ENCODE data around the gene INCA1.

Gene INCA1

DNA sequence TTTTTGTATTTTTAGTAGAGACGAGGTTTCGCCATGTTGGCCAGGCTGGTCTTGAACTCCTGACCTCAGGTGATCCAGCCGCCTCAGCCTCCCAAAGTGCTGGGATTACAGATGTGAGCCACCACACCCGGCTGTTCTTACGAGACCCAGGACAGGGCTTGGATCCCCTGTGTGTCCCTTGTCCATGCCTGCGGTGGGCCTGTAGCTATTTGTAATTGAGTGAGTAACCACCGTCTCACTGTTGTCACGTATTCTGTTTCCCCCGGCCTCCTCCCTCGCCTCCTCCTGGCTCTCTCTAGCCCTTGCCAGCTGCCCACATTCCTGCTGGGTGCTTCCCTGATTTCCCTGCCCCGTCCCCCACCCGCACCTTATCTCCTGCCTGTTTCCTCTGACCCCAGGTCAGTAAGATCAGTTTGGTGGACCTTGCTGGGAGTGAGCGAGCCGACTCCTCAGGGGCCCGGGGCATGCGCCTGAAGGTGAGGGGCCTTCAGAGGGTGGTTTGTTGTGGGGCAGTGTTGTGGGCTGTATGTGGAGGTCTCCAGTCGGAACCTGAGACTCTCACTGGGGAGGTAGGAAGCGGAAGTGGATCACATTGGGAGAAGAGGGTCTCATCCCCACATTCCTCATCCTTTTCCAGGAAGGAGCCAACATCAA is 6.0 kb upstream of the INCA1 start:
- DNase-seq = no peak

GRCh38 chr17:5002121-5002788 is 4.9 kb upstream of the INCA1 start:
- DNase-seq = no peak

GRCh38 chr17:5000237-5000639 is 2.9 kb upstream of the INCA1 start:
- DNase-seq = no peak

DNA sequence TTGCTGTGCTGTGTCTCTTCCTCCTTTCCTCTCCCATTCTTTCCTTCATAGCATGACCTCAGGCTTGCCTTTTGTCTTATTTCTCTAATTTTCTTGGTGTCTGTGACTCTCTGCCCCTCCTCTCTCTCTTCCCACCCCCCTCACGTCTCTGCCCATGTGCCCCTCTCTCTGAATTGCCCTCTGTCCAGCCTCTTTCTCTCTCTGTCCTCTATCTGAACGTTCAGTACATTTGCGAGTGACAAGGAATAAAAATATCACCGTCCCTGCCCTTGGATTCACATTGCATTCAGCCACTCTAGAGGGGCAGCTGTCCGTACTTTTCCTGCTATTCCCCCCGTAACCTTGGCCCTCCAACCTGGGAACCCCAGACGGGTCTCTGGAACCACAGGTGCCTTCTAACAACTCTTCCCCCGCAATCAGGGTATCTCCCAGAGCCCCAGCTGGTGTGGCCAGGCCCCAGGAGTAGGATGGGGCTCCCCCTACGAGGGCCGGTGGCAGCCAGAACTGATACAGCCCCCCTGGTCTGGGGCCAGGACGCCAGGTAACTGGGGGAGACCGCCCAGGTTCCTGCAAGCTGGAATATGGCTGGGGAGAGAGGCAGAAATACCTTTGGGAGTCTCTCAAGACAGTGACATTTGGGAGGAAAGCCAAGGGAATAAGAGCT is 2.2 kb upstream of the INCA1 start:
- DNase-seq = no peak

GRCh38 chr17:4998732-4999429 is 1.6 kb upstream of the INCA1 start:
- no peak for DNase-seq

DNA sequence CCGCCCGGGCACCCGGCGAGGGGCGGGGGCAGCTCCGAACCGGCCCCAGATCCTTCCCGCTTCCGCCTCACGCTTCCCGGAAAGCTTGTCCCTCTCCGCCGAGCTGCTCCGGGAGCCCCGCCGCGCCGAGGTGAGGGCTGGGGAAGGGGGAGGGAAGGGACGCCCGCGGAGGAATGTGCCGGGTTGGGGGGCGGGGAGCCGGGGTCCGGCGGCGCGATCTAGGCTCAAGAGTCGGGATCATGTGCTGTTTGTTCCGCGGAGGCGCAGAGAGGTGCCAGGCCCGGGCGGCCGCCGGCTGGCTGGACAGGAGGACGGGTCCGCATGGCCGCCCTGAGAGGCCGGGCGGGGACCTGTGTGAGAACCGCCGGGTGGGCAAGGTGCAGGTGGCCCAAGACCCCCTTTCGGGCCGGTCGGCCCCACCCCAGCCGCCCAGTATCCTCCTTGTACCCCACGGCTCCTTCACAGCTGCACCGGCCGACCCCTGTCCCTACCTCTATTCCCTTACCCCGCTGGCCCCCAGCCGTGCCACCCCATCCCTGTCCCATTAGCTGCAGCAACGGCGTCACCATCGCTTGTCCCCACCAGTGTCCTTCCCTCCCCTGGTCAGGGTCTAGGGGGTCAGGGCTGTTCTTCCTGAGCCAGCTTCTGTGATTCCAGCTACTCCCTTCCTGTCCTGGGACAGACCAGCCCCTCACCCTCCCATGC is 857 bp upstream of the INCA1 start:
- DNase-seq = no peak

- no peak for DNase-seq
Measured at GRCh38 chr17:4994081-4994595, 3.2 kb downstream of the INCA1 start.

DNA sequence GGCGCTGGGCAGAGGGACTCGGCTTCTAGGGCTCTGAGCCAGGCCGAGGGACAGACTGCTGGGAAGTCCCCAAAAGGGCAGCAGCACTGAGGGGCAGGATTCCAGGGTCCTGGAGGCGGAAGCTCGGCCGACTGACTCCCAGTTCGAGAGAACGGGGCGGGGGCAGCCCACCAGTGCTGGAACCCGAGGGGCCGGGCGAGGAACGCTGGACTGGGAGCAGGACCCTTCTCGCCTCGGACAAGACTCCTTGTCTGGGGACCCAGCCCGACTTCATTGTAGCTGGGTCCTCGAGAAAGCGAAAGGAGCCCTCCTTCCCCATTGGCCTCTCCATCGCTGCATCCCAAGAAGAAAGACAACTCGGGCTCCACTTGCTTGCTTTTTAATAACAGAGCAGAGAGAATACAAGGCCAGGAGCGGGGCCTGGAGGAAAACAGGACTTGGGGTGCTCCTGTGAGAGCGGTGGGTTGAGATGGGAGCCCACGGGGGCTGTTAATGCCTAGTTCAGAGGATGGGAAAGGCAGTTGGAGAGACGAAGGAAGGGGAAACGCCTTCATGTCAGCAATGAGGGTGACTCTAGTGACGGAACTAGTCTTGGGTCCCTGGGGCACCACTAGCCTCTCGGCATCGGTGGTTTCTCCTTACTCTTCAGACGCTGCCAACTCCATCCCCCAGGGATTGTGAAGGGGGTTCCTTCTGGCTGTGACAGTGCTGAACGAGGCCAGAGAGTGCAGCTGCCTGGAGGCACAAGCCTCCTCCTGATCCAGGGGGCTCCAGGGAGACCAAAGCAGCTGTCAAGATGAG is 9.4 kb downstream of the INCA1 start:
- peak in 1 of 2 experiments; percentile 5 for DNase-seq

- peak; percentile 51 to 58 for DNase-seq
Measured at GRCh38 chr17:4986951-4987766, 10.2 kb downstream of the INCA1 start, which contains the start of gene CAMTA2. TSS of gene CAMTA2 (minus strand) at chr17:4987675. CDS start at chr17:4986222, 1,453 bp downstream.

DNA sequence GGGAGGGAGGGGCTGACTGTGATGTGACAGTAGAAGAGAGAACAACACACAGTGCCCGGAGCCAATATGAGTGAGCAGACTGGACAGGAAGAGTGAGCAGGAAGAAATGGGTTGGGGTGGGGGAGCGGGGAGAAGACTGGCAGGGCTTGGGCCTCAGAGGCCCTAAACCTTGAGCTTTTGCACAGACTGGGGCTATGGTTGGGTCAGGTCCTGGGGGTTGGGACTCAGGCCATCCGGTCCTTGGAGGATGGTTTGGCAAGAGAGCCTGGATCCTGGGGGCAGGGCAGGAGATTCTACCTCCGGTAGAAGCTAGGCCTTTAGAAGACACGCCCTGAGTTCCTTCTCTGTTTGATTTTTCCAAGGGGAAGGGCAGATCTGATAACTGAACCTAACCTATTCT is 10.9 kb downstream of the INCA1 start:
- DNase-seq = no peak

GRCh38 chr17:4982305-4982704 is 15.0 kb downstream of the INCA1 start:
- no peak for DNase-seq

GRCh38 chr17:4980644-4981216 is 16.6 kb downstream of the INCA1 start:
- peak; percentile 25 to 42 for DNase-seq

DNA sequence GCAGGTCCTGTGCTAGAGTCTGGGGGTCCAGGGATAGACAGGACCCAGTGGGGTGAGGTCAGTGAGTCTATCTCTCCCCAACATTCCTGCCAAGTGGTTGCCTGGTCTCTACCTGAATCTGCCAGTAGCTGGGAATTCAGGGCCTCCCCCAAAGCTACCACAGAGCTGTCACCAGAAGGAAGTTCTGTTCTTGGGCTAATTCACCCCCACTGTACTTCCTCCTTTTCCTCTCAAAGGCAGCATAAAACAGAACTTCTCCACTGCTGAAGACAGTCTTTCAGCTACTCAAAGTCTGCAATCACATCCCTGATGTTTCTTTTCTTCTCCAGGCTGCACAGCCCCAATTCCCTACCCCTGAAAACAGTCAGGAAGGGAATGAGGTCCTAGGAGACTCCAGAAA is 18.6 kb downstream of the INCA1 start:
- DNase-seq = peak; percentile 69 to 72

DNA sequence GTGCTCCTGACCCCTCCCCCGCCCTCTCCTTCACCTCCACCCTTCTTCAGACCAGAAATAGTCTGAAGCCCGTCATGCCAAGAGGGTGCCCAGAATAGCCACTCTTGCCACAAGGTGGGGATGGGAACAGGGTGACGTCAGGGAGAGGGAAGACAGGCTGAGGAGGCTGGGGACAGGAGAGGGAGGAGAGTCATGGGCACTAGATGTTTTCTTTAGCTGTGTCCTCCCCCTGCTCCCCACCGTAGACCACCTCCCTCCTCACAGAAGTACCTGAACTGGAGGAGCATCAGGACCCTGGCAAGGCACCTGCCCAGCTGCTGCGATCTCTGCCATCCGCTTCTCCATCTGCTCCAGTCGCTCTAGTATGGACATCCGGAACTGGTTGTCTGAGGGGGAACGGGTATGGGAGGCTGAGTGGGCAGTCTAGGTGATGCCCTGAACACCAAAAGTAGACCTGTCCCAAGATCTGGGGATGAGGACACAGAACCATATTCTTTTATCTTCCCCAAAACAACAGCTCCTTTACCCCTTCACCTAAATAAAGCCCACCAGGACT is 23.1 kb downstream of the INCA1 start:
- no peak for DNase-seq

DNA sequence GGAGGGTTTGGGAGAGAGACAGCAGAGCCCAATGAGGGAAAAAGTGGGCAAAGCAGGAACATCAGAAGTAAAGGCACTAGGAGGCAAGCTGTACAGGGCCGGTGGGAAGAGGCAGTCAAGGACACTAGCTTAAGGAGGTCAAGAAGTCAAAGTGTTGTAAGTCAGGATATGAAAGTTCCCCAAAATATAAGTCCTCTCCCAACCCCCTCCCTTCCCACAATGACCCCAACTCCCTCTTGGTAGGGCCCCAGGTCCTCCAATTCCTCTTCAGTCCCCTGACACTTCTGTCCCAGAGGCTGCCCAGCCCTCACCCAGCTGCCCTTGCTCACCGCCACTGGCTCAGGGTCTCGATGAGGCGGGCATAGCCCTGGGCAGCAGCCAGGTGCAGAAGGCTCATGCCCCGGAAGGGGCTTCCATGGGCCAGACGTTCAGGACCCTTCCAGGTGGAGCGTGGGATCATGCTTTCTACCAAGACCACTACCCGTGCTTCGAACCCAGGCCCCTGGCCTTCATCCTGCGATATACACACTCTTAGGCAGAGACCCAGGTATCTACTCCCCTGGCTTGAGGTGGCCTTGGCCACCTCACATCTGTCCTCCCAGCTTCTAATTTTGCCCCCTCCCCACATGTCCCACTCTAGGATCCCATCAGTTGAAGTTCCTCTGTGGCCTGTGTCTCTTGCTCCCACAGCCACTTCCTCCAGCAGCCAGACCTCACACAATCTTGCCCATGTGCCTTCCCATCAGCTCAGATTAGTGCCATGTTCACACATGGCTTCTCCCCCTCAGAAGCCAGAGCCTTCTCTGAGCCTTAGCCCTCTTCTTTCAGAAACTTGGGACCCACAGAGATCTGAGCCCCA is 23.8 kb downstream of the INCA1 start:
- no peak for DNase-seq

DNA sequence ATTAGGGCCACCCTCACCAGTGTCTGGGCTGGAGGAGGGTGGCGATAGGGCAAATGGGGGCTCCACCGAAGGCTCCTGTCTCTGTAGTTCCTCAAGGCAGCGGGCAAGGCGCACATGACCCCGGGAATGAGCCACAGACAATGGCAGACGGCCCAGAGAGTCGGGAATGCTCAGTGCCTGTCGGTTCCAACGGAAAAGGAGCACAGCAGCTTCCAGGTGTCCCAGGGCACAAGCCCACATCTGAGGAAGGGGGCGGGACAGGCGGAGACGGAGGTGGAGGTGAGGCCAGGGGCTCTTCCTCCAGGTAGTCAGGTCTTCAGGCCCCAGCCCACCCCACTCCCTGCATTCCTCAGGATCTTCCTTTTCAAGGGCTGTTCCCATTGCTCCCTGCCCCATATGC is 24.6 kb downstream of the INCA1 start:
- no peak for DNase-seq

- DNase-seq = no peak
Measured at GRCh38 chr17:4972322-4972721, 25.0 kb downstream of the INCA1 start.

GRCh38 chr17:4971826-4972225 is 25.5 kb downstream of the INCA1 start:
- DNase-seq = no peak

DNA sequence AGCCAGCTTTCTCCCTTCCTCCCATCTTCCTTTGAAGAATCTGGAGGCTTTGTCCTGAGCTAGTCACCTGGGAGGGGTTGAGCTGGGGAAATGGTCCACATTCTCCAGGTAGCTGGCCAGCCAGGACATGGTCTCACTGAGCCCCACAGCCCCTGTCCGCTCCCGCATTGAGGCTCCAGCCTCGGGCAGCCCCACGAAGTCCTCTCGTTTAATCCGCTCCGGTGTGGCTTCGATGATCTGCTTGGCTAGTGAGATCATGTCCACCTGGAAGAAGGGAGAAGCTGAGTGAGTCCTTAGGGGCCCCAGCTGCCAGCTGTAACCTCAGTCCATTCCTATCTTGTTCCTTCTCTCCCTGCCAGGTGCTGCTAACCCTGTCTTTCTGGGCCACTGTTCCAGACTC is 27.0 kb downstream of the INCA1 start:
- DNase-seq = no peak

Data from Kasumi-1 (cell line).